Right atrium auricular region (tissue), 2 donors: ENCODE data around the gene APOBEC2. TPM values are rescaled to one million over a fixed set of nuclear protein-coding genes. Genes with fewer than 3 reads are reported as not detected.
A peak's percentile ranks its signal among the peaks of the same experiment; 100 is the strongest.
"Not testable (repeated sequence)": the region's sequence is repeated elsewhere in the genome, so short reads cannot be mapped to it uniquely, and the experiment has no call there.

ENCODE experiments used
- DNase-seq: peaks from one replicate; pipeline ENCODE4 v3.0.0-alpha.2; 2019; ENCODE audit warnings: low spot score
- H3K27ac ChIP-seq, 2 donors: fragments of 200-600 bp; sonication (generic); 1 replicate in 1 of 2; 2 replicates in 1 of 2; pipeline ENCODE4 v1.5.1; 2016 to 2019
- H3K27me3 ChIP-seq, 2 donors: fragments of 200-600 bp; sonication (generic); one replicate each; pipeline versions ENCODE4 v1.5.1 to v1.6.0; 2017 to 2019
- H3K36me3 ChIP-seq: fragments of 200-600 bp; sonication (generic); one replicate; pipeline ENCODE4 v1.5.1; 2016
- H3K4me1 ChIP-seq, 2 donors: fragments of 200-600 bp; sonication (generic); one replicate each; pipeline versions ENCODE4 v1.5.1 to v1.6.0; 2017 to 2019
- H3K4me3 ChIP-seq, 2 donors: fragments of 200-600 bp; sonication (generic); 1 replicate in 1 of 2; 2 replicates in 1 of 2; pipeline ENCODE4 v1.5.1; 2017 to 2019; ENCODE audit warnings: mild to moderate bottlenecking in 1 of 2, moderate library complexity in 1 of 2
- H3K9me3 ChIP-seq, 2 donors: fragments of 200-600 bp; sonication (generic); one replicate each; pipeline ENCODE4 v1.5.1; 2019
- CTCF ChIP-seq, 2 donors: fragments of 200-600 bp; sonication (generic); IDR thresholded peaks; one replicate each; pipeline ENCODE4 v1.5.1; 2019; ENCODE audit warnings: antibody characterized with exemption in 2 of 2
- total RNA-seq, 2 donors: library from RNA; depleted of rRNA; stranded (reverse); fragments of >200 nt; gene quantifications; one replicate each; pipeline ENCODE4 v1.1.0, GENCODE V29; 2016

APOBEC2 gene
- total RNA-seq: 100 to 1,000 TPM; 130 to 245 TPM

GRCh38 chr6:41053041-41053440 lies at the start of gene APOBEC2:
Gene APOBEC2, plus strand, starts transcription at chr6:41053202. Its CDS starts 146 bp downstream, at chr6:41053348.
- peak; percentile 66 for DNase-seq
- H3K27me3 ChIP-seq: no peaks in the 10 kb centered on the region
- no peaks in the 10 kb centered on the region for H3K9me3 ChIP-seq
- H3K27ac ChIP-seq: peak within 1 kb of the TSS; percentile 84 to 94
- no peaks in the 10 kb centered on the region for H3K36me3 ChIP-seq
- TF ChIP-seq CTCF (IDR thresholded peaks at IDR 0.05): no peak
- H3K4me1 ChIP-seq: peaks cover 0 to 76% of the 10 kb centered on the region in 2 donors
- H3K4me3 ChIP-seq: peak within 1 kb of the TSS; percentile 37 to 43

- not testable (repeated sequence) for H3K4me3 ChIP-seq, H3K4me1 ChIP-seq, H3K9me3 ChIP-seq, H3K36me3 ChIP-seq, H3K27me3 ChIP-seq, H3K27ac ChIP-seq
- peak; percentile 39 to 71 for TF ChIP-seq CTCF (IDR thresholded peaks at IDR 0.05)
- DNase-seq: peak; percentile 78
These were observed 46.8 kb upstream of the APOBEC2 start for GRCh38 chr6:41006217-41006616.

DNA sequence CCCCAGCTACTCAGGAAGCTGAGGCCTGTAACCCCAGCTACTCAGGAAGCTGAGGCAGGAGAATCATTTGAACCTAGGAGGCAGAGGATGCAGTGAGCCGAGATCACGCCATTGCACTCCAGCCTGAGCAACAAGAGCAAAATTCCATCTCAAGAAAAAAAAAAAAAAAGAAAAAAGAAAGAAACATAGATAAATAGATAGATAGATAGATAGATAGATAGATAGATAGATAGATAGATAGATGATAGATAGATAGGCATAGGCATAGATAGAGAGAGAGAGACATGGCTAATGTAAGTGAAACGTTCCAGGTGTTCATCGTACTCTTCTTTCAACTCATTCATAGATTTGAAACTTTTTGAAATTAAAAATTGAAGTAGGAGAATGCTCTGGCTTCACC lies 46.0 kb upstream of the APOBEC2 start:
- H3K4me3 ChIP-seq, H3K36me3 ChIP-seq: not testable (repeated sequence)

DNA sequence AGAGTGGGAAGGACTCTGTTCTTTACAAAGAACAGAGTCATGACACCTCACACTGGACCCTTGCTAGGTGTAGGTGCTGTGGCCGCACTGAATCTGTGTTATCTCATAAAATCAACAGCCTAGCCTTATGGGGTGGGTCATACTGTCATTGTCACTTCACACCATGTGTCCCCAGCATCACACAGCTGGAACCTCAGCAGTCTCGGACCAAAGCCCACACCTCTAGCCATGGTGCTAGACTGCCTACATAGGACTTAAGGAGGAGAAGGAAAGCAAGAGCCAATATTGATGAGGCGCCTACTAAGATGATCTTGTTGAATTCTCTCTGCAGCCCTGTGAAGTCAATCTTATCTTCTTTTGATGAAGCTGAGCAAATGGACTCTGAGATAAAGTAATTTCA lies 45.0 kb upstream of the APOBEC2 start:
- no peak for DNase-seq
- Histone ChIP-seq H3K9me3 (no peaks in the 10 kb centered on the region), H3K27me3 (no peaks in the 10 kb centered on the region), H3K4me3 (no peak overlapping the region), H3K36me3 (no peaks in the 10 kb centered on the region), H3K27ac (no peak overlapping the region), H3K4me1 (no peaks in the 10 kb centered on the region)
- no peak for TF ChIP-seq CTCF (IDR thresholded peaks at IDR 0.05)

More for the DNA sequence above, 46.0 kb upstream of the APOBEC2 start:
- H3K4me1 ChIP-seq, H3K9me3 ChIP-seq, H3K27me3 ChIP-seq, H3K27ac ChIP-seq, DNase-seq: not testable (repeated sequence)

DNA sequence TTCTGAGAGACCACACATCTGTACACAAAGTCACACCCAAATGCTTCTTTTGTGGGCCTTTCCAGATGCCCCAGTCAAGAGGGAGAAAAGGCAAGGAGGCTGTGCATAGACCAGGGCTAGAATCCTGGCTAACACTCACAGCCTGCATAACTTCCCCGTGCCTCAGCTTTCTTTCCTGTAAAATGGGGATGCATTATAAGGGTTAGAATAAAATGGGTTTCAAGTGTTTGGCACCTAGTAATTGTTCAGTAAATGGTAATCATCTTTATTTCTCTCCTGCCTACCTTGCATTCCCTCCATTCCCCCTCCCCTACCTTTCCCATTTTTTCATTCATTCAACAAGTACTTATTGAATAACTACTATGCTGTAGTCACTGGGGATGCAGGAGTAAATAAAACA lies 43.3 kb upstream of the APOBEC2 start:
- H3K9me3 ChIP-seq: no peaks in the 10 kb centered on the region
- no peaks in the 10 kb centered on the region for H3K36me3 ChIP-seq
- no peak for TF ChIP-seq CTCF (IDR thresholded peaks at IDR 0.05)
- no peak for DNase-seq
- H3K27me3 ChIP-seq: no peaks in the 10 kb centered on the region
- no peaks in the 10 kb centered on the region for H3K4me1 ChIP-seq
- H3K4me3 ChIP-seq: no peak overlapping the region
- H3K27ac ChIP-seq: no peak overlapping the region

DNA sequence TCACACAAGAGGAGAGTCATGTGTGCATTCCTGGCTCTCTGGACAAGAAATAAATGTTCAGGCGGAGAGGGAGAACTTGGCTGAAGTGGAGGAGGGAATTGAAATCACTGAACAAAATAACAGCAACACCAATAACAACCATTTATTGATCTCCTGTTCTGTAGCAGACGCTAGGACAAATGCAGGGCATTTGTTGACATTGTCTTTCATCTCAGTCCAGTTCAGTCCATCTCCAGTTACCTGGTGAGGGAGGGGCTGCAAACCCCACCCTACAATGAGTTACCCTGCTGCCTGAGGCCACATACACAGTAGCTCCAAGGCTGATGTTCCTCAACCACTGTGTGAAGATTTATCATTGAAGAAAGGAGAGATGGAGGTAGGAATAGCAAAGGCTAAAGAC lies 41.3 kb upstream of the APOBEC2 start:
- no peaks in the 10 kb centered on the region for H3K4me1 ChIP-seq
- no peak for TF ChIP-seq CTCF (IDR thresholded peaks at IDR 0.05)
- no peak for DNase-seq
- no peak overlapping the region for H3K27ac ChIP-seq
- H3K27me3 ChIP-seq: no peaks in the 10 kb centered on the region
- H3K9me3 ChIP-seq: no peaks in the 10 kb centered on the region
- H3K36me3 ChIP-seq: no peaks in the 10 kb centered on the region
- H3K4me3 ChIP-seq: no peak overlapping the region
